HG03196 (cell line): Measurements from ENCODE around the gene MS4A10.

ENCODE experiments used
- ATAC-seq: cut with Tn5 transposase; IDR thresholded peaks from one replicate; pipeline ENCODE4 v1.9.1; 2021; ENCODE audit not compliant: unreplicated experiment

The MS4A10 gene

DNA sequence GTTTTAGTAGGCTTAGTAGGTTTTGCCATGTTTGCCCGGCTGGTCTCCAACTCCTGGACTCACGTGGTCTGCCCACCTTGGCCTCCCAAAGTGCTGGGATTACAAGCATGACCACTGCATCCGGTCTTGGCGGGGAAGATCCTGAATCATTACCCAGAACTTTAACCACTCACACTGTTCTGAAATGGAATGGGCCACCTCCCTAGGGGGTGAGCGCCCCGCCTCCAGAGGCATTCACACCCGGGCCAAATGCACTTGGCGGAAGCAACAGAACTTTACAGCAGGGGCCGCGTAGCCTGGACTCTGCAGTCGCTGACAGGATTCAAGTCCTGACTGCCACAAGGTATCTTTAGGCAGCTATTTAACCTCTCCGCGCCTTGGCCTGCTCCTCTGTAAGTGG, 62.1 kb downstream of the MS4A10 start:
- no peak for ATAC-seq

DNA sequence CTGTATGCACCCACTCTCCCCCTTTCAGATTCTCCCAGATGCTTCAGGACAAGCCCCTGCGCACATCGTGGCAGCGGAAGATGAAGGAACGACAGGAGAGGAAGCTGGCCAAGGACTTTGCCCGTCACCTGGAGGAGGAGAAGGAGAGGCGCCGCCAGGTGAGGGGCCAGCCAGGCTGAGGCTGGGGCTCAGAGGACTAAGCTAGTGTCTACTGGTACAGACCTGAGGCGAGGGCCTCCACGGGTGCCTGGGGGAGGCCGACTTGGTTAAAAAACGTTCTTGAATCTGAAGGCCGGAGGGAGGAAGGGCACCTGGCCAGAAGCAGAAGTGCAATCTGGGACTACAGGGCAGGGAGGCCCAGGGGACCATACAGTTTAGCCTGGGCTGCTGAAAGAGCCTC, 62.8 kb downstream of the MS4A10 start:
- no peak for ATAC-seq

DNA sequence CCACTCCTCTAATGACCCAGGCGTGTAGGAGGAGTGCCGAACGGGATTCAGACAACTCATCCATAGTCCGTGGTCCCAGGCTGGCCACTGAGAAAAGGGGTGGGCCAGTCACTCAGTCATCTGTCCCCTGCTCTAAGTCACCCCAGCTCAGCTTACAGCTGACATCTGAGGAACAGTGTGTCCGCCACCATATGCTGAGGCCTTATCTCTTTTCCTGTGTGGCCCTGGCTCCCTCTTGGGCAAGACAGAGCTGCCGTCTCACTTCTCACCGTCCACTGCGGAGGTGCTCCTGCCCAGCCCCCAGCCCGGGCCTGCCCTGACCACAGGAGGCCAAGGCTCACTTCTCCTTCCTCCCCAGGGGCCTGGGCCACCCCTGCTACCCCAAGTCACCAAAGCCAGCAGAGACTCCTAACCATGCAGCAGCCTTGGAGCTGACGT, 63.6 kb downstream of the MS4A10 start:
- ATAC-seq, result no peak

DNA sequence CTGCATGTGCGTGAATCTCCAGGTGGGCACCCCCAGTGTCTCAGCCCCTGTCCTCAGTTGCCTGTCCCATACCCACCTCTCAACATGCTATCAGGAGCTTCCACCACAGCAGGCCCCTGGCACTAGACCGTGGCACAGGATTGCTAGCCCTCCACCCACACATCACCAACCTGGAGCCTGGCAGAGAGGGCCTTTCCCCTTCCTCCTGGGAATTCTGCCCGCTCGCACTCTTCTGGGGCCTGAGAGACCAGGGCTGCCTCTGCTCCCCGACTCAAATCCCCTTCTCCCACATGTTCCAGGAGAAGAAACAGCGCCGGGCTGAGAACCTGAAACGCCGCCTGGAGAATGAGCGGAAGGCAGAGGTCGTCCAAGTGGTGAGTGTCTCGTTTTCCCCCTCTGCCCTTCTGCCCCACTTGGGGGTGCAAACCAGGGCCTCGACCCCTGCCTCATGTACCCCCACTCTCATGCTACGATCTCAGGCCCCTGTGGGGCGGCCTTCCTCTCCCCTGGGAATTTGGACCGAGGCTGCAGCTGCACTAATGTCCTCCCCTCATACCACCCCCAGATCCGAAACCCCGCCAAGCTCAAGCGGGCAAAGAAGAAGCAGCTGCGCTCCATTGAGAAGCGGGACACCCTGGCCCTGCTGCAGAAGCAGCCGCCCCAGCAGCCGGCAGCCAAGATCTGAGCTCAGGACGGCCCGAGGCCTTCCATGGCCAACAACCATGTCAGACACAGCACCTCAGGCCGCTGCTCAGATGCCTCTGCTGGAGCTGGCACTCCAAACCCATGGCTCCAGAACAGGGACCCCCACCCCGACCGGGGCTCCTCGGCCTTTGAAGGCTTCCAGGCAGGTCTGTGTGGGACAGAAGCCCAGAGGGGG, 64.7 kb downstream of the MS4A10 start:
- no peak for ATAC-seq
